GM18907 (cell line): ENCODE data around the gene STMN3.

Experiments used
- ATAC-seq: cut with Tn5 transposase; IDR thresholded peaks from one replicate; pipeline ENCODE4 v1.9.1; 2021; ENCODE audit warnings: mild to moderate bottlenecking, moderate library complexity; ENCODE audit not compliant: unreplicated experiment

The STMN3 gene

GRCh38 chr20:63692436-63693082 lies 39.3 kb upstream of the STMN3 start:
- ATAC-seq = no peak

- no peak for ATAC-seq
These were observed 38.6 kb upstream of the STMN3 start for GRCh38 chr20:63691711-63692435.

- no peak for ATAC-seq
These were observed 37.9 kb upstream of the STMN3 start for GRCh38 chr20:63690898-63691710.

- ATAC-seq = no peak
These were observed 37.0 kb upstream of the STMN3 start for GRCh38 chr20:63690003-63690897.

- no peak for ATAC-seq
These were observed 36.1 kb upstream of the STMN3 start for GRCh38 chr20:63689046-63690002.

GRCh38 chr20:63688228-63689045 lies 35.2 kb upstream of the STMN3 start:
- ATAC-seq = no peak

- no peak for ATAC-seq
These were observed 34.4 kb upstream of the STMN3 start for GRCh38 chr20:63687419-63688178.

- no peak for ATAC-seq
These were observed 33.5 kb upstream of the STMN3 start for GRCh38 chr20:63686492-63687321.

GRCh38 chr20:63686094-63686491 lies 32.9 kb upstream of the STMN3 start:
- ATAC-seq = no peak

GRCh38 chr20:63685269-63686026 lies 32.2 kb upstream of the STMN3 start:
- no peak for ATAC-seq

GRCh38 chr20:63682384-63683139 lies 29.3 kb upstream of the STMN3 start:
- no peak for ATAC-seq

GRCh38 chr20:63681609-63682142 lies 28.5 kb upstream of the STMN3 start:
- no peak for ATAC-seq

- ATAC-seq = no peak
These were observed 27.8 kb upstream of the STMN3 start for GRCh38 chr20:63680857-63681608.

- no peak for ATAC-seq
These were observed 27.2 kb upstream of the STMN3 start for GRCh38 chr20:63680427-63680826.

- no peak for ATAC-seq
These were observed 26.6 kb upstream of the STMN3 start for GRCh38 chr20:63679799-63680305.
